ENCODE data around the gene C1QL2. TPM values are rescaled to one million over a fixed set of nuclear protein-coding genes. Genes with fewer than 3 reads are reported as not detected.

The C1QL2 gene
- total RNA-seq, 1 donor from 2014 or later, result not detected

- peaks cover 2% of the 10 kb centered on the region for H3K27me3 Mint-ChIP-seq (ENCODE audit: unreplicated experiment)
- no peak overlapping the region for H3K27ac Mint-ChIP-seq (ENCODE audit: unreplicated experiment)
- H3K36me3 Mint-ChIP-seq (ENCODE audit: low read depth, unreplicated experiment), result no peaks in the 10 kb centered on the region
- H3K9me3 Mint-ChIP-seq (ENCODE audit: unreplicated experiment), result no peaks in the 10 kb centered on the region
- no peak for DNase-seq (ENCODE audit: low spot score)
- H3K4me3 Mint-ChIP-seq (ENCODE audit: unreplicated experiment), result no peak overlapping the region
- H3K4me1 Mint-ChIP-seq (ENCODE audit: unreplicated experiment), result peaks cover 11% of the 10 kb centered on the region
- peak; percentile 36 for TF ChIP-seq CTCF (IDR thresholded peaks at IDR 0.05; ENCODE audit: unreplicated experiment)
These were observed 11.2 kb upstream of the C1QL2 start for GRCh38 chr2:119169717-119170116.

GRCh38 chr2:119160361-119160990, 1.9 kb upstream of the C1QL2 start:
- DNase-seq (ENCODE audit: low spot score), result no peak
- Mint-ChIP-seq H3K27ac (ENCODE audit: unreplicated experiment) (no peak overlapping the region), H3K36me3 (ENCODE audit: low read depth, unreplicated experiment) (no peaks in the 10 kb centered on the region), H3K9me3 (ENCODE audit: unreplicated experiment) (no peaks in the 10 kb centered on the region), H3K4me3 (ENCODE audit: unreplicated experiment) (no peak overlapping the region), H3K27me3 (ENCODE audit: unreplicated experiment) (peaks cover 21% of the 10 kb centered on the region), H3K4me1 (ENCODE audit: unreplicated experiment) (peaks cover 12% of the 10 kb centered on the region)
- TF ChIP-seq CTCF (IDR thresholded peaks at IDR 0.05; ENCODE audit: unreplicated experiment), result no peak

- H3K4me1 Mint-ChIP-seq (ENCODE audit: unreplicated experiment), result peaks cover 18% of the 10 kb centered on the region
- H3K36me3 Mint-ChIP-seq (ENCODE audit: low read depth, unreplicated experiment), result peaks cover 2% of the 10 kb centered on the region
- no peak overlapping the region for H3K4me3 Mint-ChIP-seq (ENCODE audit: unreplicated experiment)
- H3K27me3 Mint-ChIP-seq (ENCODE audit: unreplicated experiment), result peaks cover 19% of the 10 kb centered on the region
- no peak overlapping the region for H3K27ac Mint-ChIP-seq (ENCODE audit: unreplicated experiment)
- no peak for TF ChIP-seq CTCF (IDR thresholded peaks at IDR 0.05; ENCODE audit: unreplicated experiment)
- no peaks in the 10 kb centered on the region for H3K9me3 Mint-ChIP-seq (ENCODE audit: unreplicated experiment)
- no peak for DNase-seq (ENCODE audit: low spot score)
These were observed 570 bp downstream of the C1QL2 start for GRCh38 chr2:119157850-119158511.

- peak overlapping the region; percentile 56 for H3K4me3 Mint-ChIP-seq (ENCODE audit: unreplicated experiment)
- H3K27ac Mint-ChIP-seq (ENCODE audit: unreplicated experiment), result peak overlapping the region; percentile 36
- H3K9me3 Mint-ChIP-seq (ENCODE audit: unreplicated experiment), result no peaks in the 10 kb centered on the region
- no peak for TF ChIP-seq CTCF (IDR thresholded peaks at IDR 0.05; ENCODE audit: unreplicated experiment)
- H3K36me3 Mint-ChIP-seq (ENCODE audit: low read depth, unreplicated experiment), result peaks cover 2% of the 10 kb centered on the region
- DNase-seq (ENCODE audit: low spot score), result peak; percentile 17
- H3K27me3 Mint-ChIP-seq (ENCODE audit: unreplicated experiment), result peaks cover 17% of the 10 kb centered on the region
- peaks cover 18% of the 10 kb centered on the region for H3K4me1 Mint-ChIP-seq (ENCODE audit: unreplicated experiment)
These were observed 1.4 kb downstream of the C1QL2 start for GRCh38 chr2:119156891-119157773.
